Gastrocnemius medialis (tissue), 4 donors: ENCODE data around the gene AP3M1.

Source experiments
- POLR2A ChIP-seq, 2 donors: fragments of 450-650 bp; IDR thresholded peaks; one replicate each; pipeline ENCODE4 v1.6.1; 2017; ENCODE audit warnings: antibody characterized with exemption in 2 of 2, mild to moderate bottlenecking in 2 of 2, moderate library complexity in 2 of 2
- TF ChIP-seq, protein P1 (sequence below), 5 experiments: fragments of 450-650 bp in 3 of 5; fragments of 200-600 bp in 2 of 5; sonication (generic) in 2 of 5; IDR thresholded peaks in 4 of 5; conservative IDR thresholded peaks in 1 of 5; 1 replicate in 4 of 5; 2 replicates in 1 of 5; pipeline ENCODE4 v1.5.1; 2016 to 2019; ENCODE audit warnings: antibody characterized with exemption in 5 of 5, mild to moderate bottlenecking in 3 of 5, moderate library complexity in 3 of 5

DNA sequence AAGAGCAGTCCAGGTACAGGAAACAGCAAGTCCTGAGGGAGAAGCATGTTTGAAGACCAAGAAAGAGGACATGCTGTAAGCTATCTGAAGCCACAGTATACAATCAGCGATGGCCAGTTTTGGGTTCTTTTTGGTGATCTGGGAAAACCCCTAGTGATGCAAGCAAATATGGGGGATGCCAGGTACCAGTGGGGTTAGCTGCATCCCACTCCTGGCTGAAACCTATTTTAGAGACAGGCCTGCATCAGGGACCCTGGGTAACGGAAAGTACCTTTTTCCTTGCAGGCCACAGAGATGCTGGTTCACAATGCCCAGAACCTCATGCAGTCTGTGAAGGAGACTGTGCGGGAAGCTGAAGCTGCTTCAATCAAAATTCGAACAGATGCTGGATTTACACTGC, 32.9 kb downstream of the AP3M1 start:
- no peak for TF ChIP-seq POLR2A (IDR thresholded peaks at IDR 0.05)
- TF ChIP-seq, protein P1, sequence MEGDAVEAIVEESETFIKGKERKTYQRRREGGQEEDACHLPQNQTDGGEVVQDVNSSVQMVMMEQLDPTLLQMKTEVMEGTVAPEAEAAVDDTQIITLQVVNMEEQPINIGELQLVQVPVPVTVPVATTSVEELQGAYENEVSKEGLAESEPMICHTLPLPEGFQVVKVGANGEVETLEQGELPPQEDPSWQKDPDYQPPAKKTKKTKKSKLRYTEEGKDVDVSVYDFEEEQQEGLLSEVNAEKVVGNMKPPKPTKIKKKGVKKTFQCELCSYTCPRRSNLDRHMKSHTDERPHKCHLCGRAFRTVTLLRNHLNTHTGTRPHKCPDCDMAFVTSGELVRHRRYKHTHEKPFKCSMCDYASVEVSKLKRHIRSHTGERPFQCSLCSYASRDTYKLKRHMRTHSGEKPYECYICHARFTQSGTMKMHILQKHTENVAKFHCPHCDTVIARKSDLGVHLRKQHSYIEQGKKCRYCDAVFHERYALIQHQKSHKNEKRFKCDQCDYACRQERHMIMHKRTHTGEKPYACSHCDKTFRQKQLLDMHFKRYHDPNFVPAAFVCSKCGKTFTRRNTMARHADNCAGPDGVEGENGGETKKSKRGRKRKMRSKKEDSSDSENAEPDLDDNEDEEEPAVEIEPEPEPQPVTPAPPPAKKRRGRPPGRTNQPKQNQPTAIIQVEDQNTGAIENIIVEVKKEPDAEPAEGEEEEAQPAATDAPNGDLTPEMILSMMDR (IDR thresholded peaks at IDR 0.05 in 4 of 5, conservative IDR thresholded peaks at IDR 0.05 in 1 of 5), result no peak
